HepG2 (cell line): ENCODE measurements around the gene TPRG1L. TPM values are rescaled to one million over a fixed set of nuclear protein-coding genes. Genes with fewer than 3 reads are reported as not detected.

Experiments used
- ATAC-seq: fragments of 200-7000 bp; cut with Tn5 transposase; 3 replicates; pipeline ENCODE4 v1.9.1; 2020; ENCODE audit warnings: mild to moderate bottlenecking, moderate library complexity
- BruUV-seq: library from RNA; stranded (reverse); fragments of 400-500 nt; replicated peaks from 2 replicates; lab custom pipeline; 2021; lab: Mats Ljungman, UMichigan
- CTCF ChIA-PET: fragments of 300-600 bp; formaldehyde crosslinking; extraction: SDS; loops from one replicate; lab custom pipeline; 2021; ENCODE audit warnings: low total read pairs, inconsistent platforms, low intra/inter-chr PET ratio; lab: Yijun Ruan, JAX
- POLR2A ChIA-PET: fragments of 350-600 bp; sonication (Branson Sonifier 250); formaldehyde crosslinking; loops from one replicate; lab custom pipeline; 2020; ENCODE audit warnings: antibody characterized with exemption, inconsistent platforms; lab: Yijun Ruan, JAX
- DNase-seq: peaks from one replicate; pipeline ENCODE4 v3.0.0-alpha.2; 2015; ENCODE audit warnings: low spot score
- FAIRE-seq: peaks from 3 replicates; lab custom pipeline; 2011; peaks lifted over from hg19 to GRCh38; lab: Jason Lieb, UNC
- H2AFZ ChIP-seq: one replicate; pipeline ENCODE4 v1.6.1; 2011; ENCODE audit warnings: low read length, inconsistent platforms
- H3K27ac ChIP-seq: fragments of 300-600 bp; 3 replicates; pipeline ENCODE4 v1.8.0; 2011; ENCODE audit warnings: mixed run types, mild to moderate bottlenecking, mixed read lengths, low read length, inconsistent platforms; ENCODE audit not compliant: insufficient read depth; ENCODE audit errors: extremely low read length
- H3K27me3 ChIP-seq, 2 experiments: fragments of 200-600 bp in 1 of 2; 2 replicates in 1 of 2; 3 replicates in 1 of 2; pipeline versions ENCODE4 v1.6.0 to v1.8.0; 2011; ENCODE audit warnings: low read length in 2 of 2, mild to moderate bottlenecking in 2 of 2, moderate library complexity in 2 of 2, inconsistent platforms in 1 of 2; ENCODE audit not compliant: insufficient read depth in 2 of 2, control insufficient read depth in 1 of 2
- H3K36me3 ChIP-seq, 2 experiments: fragments of 200-600 bp in 1 of 2; replicated peaks in 1 of 2; 2 replicates in 1 of 2; 3 replicates in 1 of 2; pipeline versions ENCODE4 v1.5.1 to v1.8.0; 2011; ENCODE audit warnings: low read length in 2 of 2, inconsistent platforms in 1 of 2; ENCODE audit not compliant: insufficient read depth in 2 of 2, control insufficient read depth in 1 of 2
- H3K4me1 ChIP-seq: 2 replicates; pipeline ENCODE4 v1.5.1; 2012; ENCODE audit warnings: low read length, inconsistent platforms; ENCODE audit not compliant: insufficient read depth
- H3K4me2 ChIP-seq: 2 replicates; pipeline ENCODE4 v1.6.0; 2011; ENCODE audit warnings: low read depth, low read length, inconsistent platforms
- H3K4me3 ChIP-seq, 3 experiments: fragments of 200-600 bp in 1 of 3; sonication (generic), shearing (Covaris generic) in 1 of 3; replicated peaks in 1 of 3; 2 replicates each; pipeline ENCODE4 v1.5.1; 2011 to 2016; ENCODE audit warnings: low read length in 3 of 3, inconsistent platforms in 2 of 3, low read depth in 2 of 3, mild to moderate bottlenecking in 2 of 3, control low read depth in 1 of 3, mixed read lengths in 1 of 3; ENCODE audit not compliant: insufficient read depth in 1 of 3
- H3K79me2 ChIP-seq: one replicate; pipeline ENCODE4 v1.6.1; 2011; ENCODE audit warnings: low read length, inconsistent platforms; ENCODE audit not compliant: insufficient read depth
- H3K9ac ChIP-seq: 2 replicates; pipeline ENCODE4 v1.6.0; 2011; ENCODE audit warnings: mild to moderate bottlenecking, low read depth, low read length, inconsistent platforms; ENCODE audit not compliant: insufficient read depth
- H3K9me3 ChIP-seq: 2 replicates; pipeline ENCODE4 v1.5.1; 2012; ENCODE audit warnings: mild to moderate bottlenecking, low read length
- H4K20me1 ChIP-seq: 2 replicates; pipeline ENCODE4 v1.6.0; 2011; ENCODE audit warnings: inconsistent platforms, mild to moderate bottlenecking, low read length, moderate library complexity; ENCODE audit not compliant: insufficient read depth
- CBX1 ChIP-seq: IDR thresholded peaks from one replicate; pipeline ENCODE4 v1.6.1; 2016; ENCODE audit warnings: antibody characterized with exemption, low read depth
- HMGXB4 ChIP-seq, 2 experiments: sonication (generic) in 1 of 2; formaldehyde crosslinking in 1 of 2; IDR thresholded peaks; 2 replicates each; pipeline versions ENCODE4 v1.4.0 to v1.6.1; 2018 to 2020; ENCODE audit warnings: missing genetic modification reagents in 2 of 2, borderline replicate concordance in 1 of 2, low read depth in 1 of 2, mild to moderate bottlenecking in 1 of 2, missing biosample characterization in 1 of 2
- NCOA2 ChIP-seq: sonication (generic); formaldehyde crosslinking; IDR thresholded peaks from 2 replicates; pipeline ENCODE4 v1.8.0; 2022; ENCODE audit warnings: inconsistent platforms
- PRDM10 ChIP-seq: sonication (generic); formaldehyde crosslinking; IDR thresholded peaks from 2 replicates; pipeline ENCODE4 v1.4.0; 2020; ENCODE audit warnings: low read depth, missing genetic modification reagents
- PTBP1 ChIP-seq: fragments of 200-400 bp; formaldehyde crosslinking; IDR thresholded peaks from 2 replicates; pipeline ENCODE4 v1.6.1; 2018; ENCODE audit warnings: low read length, low read depth; ENCODE audit not compliant: poor library complexity, severe bottlenecking
- SATB2 ChIP-seq: sonication (generic); formaldehyde crosslinking; IDR thresholded peaks from 2 replicates; pipeline ENCODE4 v1.5.0; 2020; ENCODE audit warnings: missing genetic modification reagents
- TCF12 ChIP-seq, 2 experiments: fragments of 450-650 bp in 1 of 2; sonication (generic) in 1 of 2; formaldehyde crosslinking in 1 of 2; IDR thresholded peaks; 2 replicates each; pipeline versions ENCODE4 v1.6.1 to v1.8.0; 2017 to 2022; ENCODE audit warnings: antibody characterized with exemption in 1 of 2, mild to moderate bottlenecking in 1 of 2, missing genetic modification reagents in 1 of 2, moderate library complexity in 1 of 2
- TEAD3 ChIP-seq: optimal IDR thresholded peaks from 2 replicates; pipeline ENCODE3; 2016; ENCODE audit warnings: borderline replicate concordance
- XBP1 ChIP-seq: sonication (generic); formaldehyde crosslinking; IDR thresholded peaks from 2 replicates; pipeline ENCODE4 v1.5.0; 2020; ENCODE audit warnings: missing genetic modification reagents
- ZNF143 ChIP-seq: sonication (generic); formaldehyde crosslinking; IDR thresholded peaks from 2 replicates; pipeline ENCODE4 v1.4.0; 2020; ENCODE audit warnings: missing genetic modification reagents
- ZNF839 ChIP-seq: sonication (generic); formaldehyde crosslinking; IDR thresholded peaks from 2 replicates; pipeline ENCODE4 v1.4.0; 2020; ENCODE audit warnings: missing genetic modification reagents, mild to moderate bottlenecking, borderline replicate concordance
- ZSCAN20 ChIP-seq: sonication (generic); formaldehyde crosslinking; IDR thresholded peaks from 2 replicates; pipeline ENCODE4 v1.4.0; 2020; ENCODE audit warnings: missing genetic modification reagents, mild to moderate bottlenecking, borderline replicate concordance
- WGBS: methylation state at CpG from one replicate; pipeline ENCODE4 v1.1.6; 2017; ENCODE audit warnings: low lambda C conversion rate; 5-methylcytosine and 5-hydroxymethylcytosine counted together
- in situ Hi-C: cut with HindIII; loops from 2 replicates; pipeline ENCODE4 v1.10.0; 2017; ENCODE audit warnings: low pct_unique_long_range_greater_than_20kb; ENCODE audit not compliant: extremely low pct_ligation_motif_present
- intact Hi-C: fragments of 100-400 bp; cut with micrococcal nuclease; formaldehyde crosslinking; loops from one replicate; pipeline ENCODE4 v1.10.0; 2022; ENCODE audit not compliant: unreplicated experiment
- polyA plus RNA-seq, 8 experiments: library from polyadenylated mRNA; depleted of rRNA in 3 of 8; stranded (reverse) in 7 of 8; unstranded in 1 of 8; fragments of >200 nt; fragmentation: Illumina TruSeq in 4 of 8; extraction: Trizol in 4 of 8; gene quantifications; 2 replicates each; pipeline versions ENCODE4 v1.2.1 to v1.2.3, GENCODE V29; 2011 to 2016; ENCODE audit warnings: low read depth in 4 of 8, missing spikeins in 1 of 8, mixed read lengths in 1 of 8; ENCODE audit not compliant: insufficient read depth in 1 of 8
- total RNA-seq, 5 experiments: library from RNA; depleted of rRNA; stranded (reverse); fragments of >200 nt; fragmentation: Illumina TruSeq; extraction: Trizol; gene quantifications; 2 replicates each; pipeline ENCODE4 v1.2.3, GENCODE V29; 2016; ENCODE audit warnings: low read depth in 1 of 5

The TPRG1L gene
- total and polyA plus RNA-seq, 2 of the 13 experiments (the other 11 are each of a cell fraction or from before 2014, with no cell fraction given), result 21.3 to 37.4 TPM

- no peaks in the 10 kb centered on the region for H4K20me1 ChIP-seq
- ATAC-seq (no peak), FAIRE-seq (no peak), DNase-seq (no peak)
- no peak overlapping the region for H3K9ac ChIP-seq
- no peaks in the 10 kb centered on the region for H3K79me2 ChIP-seq
- no peaks in the 10 kb centered on the region for H3K4me1 ChIP-seq
- H3K4me2 ChIP-seq, result no peak overlapping the region
- H3K9me3 ChIP-seq, result no peaks in the 10 kb centered on the region
- H2AFZ ChIP-seq, result no peak overlapping the region
- ChIA-PET POLR2A (no interaction called here), CTCF (no interaction called here)
- in situ Hi-C loops, result no loop called here
- no peak overlapping the region for H3K27ac ChIP-seq
- 96% methylated on average over 16 of the region's 23 CpGs for WGBS
- no peaks in the 10 kb centered on the region for H3K27me3 ChIP-seq
- intact Hi-C loops, result no loop called here
- H3K36me3 ChIP-seq, result peaks cover 11 to 45% of the 10 kb centered on the region in 2 experiments; a peak in 4 of 5 replicates
- no TSS peak for BruUV-seq
- TF ChIP-seq ZNF839 (CRISPR knock-in tag) (no peak), SATB2 (CRISPR knock-in tag) (no peak), XBP1 (CRISPR knock-in tag) (no peak), NCOA2 (CRISPR knock-in tag) (no peak), ZSCAN20 (CRISPR knock-in tag) (no peak), ZNF143 (CRISPR knock-in tag) (no peak)
- H3K4me3 ChIP-seq, result no peak overlapping the region
Measured at GRCh38 chr1:3639397-3639911, 14.6 kb downstream of the TPRG1L start.

GRCh38 chr1:3640121-3640837 lies 15.5 kb downstream of the TPRG1L start:
- ChIA-PET POLR2A (no interaction called here), CTCF (no interaction called here)
- no peaks in the 10 kb centered on the region for H4K20me1 ChIP-seq
- in situ Hi-C loops, result no loop called here
- no peak overlapping the region for H2AFZ ChIP-seq
- DNase-seq, result no peak
- no peak overlapping the region for H3K4me2 ChIP-seq
- intact Hi-C loops, result no loop called here
- no peaks in the 10 kb centered on the region for H3K79me2 ChIP-seq
- no peak overlapping the region for H3K27ac ChIP-seq
- BruUV-seq, result no TSS peak
- no peak for ATAC-seq
- no peak for FAIRE-seq
- 95% methylated on average over 21 of the region's 36 CpGs for WGBS
- H3K27me3 ChIP-seq, result no peaks in the 10 kb centered on the region
- no peak overlapping the region for H3K9ac ChIP-seq
- H3K4me3 ChIP-seq, result no peak overlapping the region
- peaks cover 6 to 37% of the 10 kb centered on the region in 2 experiments; a peak in 4 of 5 replicates for H3K36me3 ChIP-seq
- H3K4me1 ChIP-seq, result no peaks in the 10 kb centered on the region
- H3K9me3 ChIP-seq, result no peaks in the 10 kb centered on the region
- TF ChIP-seq PTBP1 (no peak), TEAD3 (no peak), PRDM10 (CRISPR knock-in tag) (no peak), HMGXB4 (CRISPR knock-in tag; IDR thresholded peaks at IDR 0.05; ENCODE audit: borderline replicate concordance in 1 of 2, low read depth in 1 of 2) (no peak), TCF12 (IDR thresholded peaks at IDR 0.05) (no peak), TCF12 (CRISPR knock-in tag; IDR thresholded peaks at IDR 0.05) (no peak), CBX1 (no peak)
